GM18870 (cell line): ENCODE results near the gene RAB8A.
"Not testable (repeated sequence)": the region's sequence is repeated elsewhere in the genome, so short reads cannot be mapped to it uniquely, and the experiment has no call there.

Source experiments
- ATAC-seq: cut with Tn5 transposase; IDR thresholded peaks from one replicate; pipeline ENCODE4 v1.9.1; 2021; ENCODE audit warnings: moderate library complexity; ENCODE audit not compliant: unreplicated experiment

Gene RAB8A

DNA sequence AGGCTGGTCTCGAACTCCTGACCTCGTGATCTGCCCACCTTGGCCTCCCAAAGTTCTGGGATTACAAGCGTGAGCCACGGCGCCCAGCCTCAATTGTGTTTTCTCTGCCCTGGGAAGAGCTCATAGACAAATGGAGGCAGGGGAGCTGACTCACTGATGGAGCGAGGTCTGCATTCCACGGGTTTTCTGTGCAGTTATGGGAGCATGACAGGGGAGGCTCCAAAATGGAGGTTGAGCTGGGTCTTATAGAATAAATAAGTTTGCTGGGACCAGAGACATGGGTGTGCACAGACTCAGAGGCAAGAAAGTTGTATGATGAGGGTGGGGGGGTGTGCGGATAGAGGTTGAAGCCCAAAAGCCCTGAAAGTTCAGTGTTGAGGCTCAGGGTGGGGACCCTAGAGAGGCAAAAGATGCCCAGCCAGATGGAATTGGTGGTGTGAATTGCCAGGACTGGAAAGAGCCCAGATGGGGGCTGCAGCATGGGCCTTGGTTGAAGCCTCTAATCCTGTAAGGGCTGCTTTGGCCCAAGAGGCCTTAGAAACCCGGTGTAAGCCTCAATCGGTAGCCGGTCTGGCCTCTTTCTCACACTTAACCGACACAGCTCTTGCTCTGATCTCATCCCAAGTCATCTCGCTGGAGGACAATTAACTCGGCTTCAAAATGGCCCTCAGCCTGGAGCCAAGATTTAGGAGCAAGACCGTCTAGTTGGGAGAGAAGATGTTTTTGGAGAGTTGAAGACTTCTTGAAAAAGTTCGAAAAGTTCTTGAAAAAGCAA lies 33.5 kb upstream of the RAB8A start:
- ATAC-seq, result no peak

- ATAC-seq, result peak; percentile 54
Measured at GRCh38 chr19:16078759-16079707, 32.7 kb upstream of the RAB8A start.

DNA sequence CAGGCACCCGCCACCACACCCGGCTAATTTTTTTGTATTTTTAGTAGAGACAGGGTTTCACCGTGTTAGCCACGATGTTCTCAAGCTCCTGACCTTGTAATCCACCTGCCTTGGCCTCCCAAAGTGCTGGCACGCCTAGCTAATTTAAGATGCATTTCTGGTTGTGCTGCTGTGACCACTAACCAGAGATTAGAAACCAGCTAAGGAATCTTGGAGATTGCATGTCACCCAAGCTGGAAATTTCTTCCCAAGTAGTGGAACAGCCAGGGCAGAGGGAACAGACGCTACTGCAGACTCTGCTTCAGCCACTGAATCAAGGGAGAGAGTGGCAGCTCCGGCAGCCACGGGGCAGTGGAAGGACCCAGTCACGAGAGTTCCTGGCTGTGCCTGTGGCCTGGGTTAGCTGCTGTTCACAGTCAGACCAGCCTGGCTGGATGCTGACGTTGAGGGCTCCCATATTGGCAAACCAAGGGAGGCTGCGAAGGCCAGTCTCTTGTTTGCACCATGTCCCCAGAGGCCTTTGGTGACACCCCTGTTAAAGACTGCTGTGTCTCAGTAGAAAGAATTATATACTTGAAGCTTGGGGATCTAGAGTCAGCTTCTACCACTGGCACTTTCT lies 27.5 kb upstream of the RAB8A start:
- ATAC-seq, result no peak

DNA sequence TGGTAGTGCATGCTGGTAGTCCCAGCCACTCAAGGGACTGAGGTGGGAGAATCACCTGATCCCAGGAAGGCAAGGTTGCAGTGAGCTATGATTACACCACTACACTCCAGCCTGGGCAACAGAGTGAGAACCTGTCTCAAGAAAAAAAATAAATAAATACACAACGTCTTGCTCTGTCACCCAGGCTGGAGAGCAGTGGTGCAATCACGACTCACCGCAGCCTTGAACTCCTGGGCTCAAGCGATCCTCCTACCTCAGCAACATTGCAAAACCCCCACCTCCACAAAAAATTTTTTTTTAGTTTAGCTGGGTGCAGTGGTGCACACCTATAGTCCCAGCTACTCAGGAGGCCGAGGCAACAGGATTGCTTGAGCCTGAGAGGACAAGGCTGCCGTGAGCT lies 26.6 kb upstream of the RAB8A start:
- ATAC-seq, result no peak

DNA sequence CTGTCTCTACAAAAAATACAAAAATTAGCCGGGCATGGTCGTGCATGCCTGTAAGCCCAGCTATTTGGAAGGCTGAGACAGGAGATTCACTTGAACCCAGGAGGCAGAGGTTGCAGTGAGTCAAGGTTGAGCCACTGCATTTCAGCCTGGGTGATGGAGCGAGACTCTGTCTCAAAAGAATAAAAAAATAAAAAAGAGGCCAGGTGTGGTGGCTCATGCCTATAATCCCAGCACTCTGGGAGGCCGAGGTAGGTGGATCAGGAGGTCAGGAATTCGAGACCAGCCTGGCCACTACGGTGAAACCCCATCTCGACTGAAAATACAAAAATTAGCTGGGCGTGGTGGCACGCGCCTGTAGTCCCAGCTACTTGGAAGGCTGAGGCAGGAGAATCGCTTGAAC lies 24.3 kb upstream of the RAB8A start:
- ATAC-seq, result not testable (repeated sequence)

DNA sequence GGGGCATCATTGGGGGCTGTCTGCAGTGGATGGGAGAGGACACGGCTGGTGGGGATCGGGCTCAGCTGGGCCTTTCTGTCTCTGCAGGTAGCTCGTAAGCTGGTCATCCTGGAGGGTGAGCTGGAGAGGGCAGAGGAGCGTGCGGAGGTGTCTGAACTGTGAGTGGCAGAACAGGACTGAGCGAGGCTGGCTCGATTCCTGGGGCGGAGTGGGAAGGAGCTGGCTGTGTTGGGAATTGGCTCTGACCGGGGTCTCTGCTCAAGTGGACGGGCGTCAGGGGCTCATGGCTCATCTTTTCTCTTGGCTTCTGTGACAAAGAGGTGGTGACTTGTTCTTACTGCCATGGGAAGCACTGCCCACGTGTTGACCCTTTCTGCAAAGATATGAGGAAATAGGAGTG lies 23.7 kb upstream of the RAB8A start:
- ATAC-seq, result no peak

- no peak for ATAC-seq
Measured at GRCh38 chr19:16088351-16089009, 23.2 kb upstream of the RAB8A start.

GRCh38 chr19:16089010-16089846 lies 22.5 kb upstream of the RAB8A start:
- no peak for ATAC-seq

DNA sequence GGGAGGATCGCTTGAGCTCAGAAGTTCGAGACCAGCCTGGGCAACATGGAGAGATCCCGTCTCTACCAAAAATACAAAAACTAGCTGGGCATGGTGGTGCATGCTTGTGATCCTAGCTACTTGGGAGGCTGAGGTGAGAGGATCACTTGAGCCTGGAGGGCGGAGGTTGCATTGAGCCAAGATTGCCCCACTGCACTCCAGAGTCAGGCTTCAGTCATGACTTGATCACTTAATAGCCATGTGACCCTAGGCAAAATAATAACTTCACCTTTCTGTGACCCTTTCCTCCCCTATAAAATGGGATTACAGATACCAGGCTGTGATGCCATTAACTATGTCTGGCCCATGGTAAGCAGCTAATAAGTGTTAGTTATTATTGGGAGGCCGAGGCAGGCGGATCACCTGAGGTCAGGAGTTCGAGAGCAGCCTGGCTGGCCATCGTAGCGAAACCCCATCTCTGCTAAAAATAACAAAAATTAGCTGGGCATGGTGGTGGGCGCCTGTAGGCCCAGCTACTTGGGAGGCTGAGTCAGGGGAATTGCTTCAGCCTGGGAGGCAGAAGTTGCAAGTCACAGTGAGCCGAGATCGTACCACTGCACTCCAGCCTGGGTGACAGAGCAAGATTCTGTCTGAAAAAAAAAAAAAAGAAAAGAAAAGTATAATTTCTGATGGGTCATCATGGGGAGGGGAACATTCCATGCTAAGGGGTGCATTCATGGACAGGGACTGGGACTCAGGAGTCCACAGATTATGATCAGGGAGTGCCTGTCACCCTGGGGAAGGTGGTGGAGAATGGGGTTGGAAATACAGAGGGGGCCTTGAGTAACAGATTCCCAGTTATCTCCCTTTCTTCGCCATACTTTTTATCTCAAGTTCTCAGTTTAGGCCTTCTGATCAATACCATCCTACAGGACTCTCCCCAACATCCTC lies 19.9 kb upstream of the RAB8A start:
- ATAC-seq, result no peak

GRCh38 chr19:16094360-16095070 lies 17.2 kb upstream of the RAB8A start:
- ATAC-seq, result no peak

DNA sequence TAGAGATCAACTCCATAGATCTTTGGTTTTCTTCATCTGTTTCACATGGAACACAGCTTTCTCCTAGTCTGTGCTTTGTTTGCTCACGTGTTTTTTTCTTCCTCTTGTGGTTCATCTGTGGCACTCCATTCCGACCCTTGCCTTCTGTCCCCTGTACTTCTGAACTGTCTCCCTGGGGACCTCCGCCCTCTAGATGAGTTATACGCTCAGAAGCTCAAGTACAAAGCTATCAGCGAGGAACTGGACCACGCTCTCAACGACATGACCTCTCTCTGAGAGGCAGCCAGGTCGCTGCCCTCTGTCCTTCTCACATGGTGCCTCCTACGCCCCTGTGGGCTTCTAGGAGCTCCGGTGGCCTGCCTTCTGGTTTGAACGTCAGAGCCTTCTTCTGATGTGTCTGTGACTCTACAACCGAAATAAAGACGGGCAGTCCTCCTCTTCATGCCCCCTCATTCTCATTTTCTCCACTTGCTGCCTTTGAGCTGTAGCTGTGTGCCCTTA lies 16.6 kb upstream of the RAB8A start:
- ATAC-seq, result no peak

- no peak for ATAC-seq
Measured at GRCh38 chr19:16096280-16096855, 15.3 kb upstream of the RAB8A start.

- ATAC-seq, result no peak
Measured at GRCh38 chr19:16098416-16098768, 13.3 kb upstream of the RAB8A start.

- no peak for ATAC-seq
Measured at GRCh38 chr19:16098821-16099220, 12.9 kb upstream of the RAB8A start.

DNA sequence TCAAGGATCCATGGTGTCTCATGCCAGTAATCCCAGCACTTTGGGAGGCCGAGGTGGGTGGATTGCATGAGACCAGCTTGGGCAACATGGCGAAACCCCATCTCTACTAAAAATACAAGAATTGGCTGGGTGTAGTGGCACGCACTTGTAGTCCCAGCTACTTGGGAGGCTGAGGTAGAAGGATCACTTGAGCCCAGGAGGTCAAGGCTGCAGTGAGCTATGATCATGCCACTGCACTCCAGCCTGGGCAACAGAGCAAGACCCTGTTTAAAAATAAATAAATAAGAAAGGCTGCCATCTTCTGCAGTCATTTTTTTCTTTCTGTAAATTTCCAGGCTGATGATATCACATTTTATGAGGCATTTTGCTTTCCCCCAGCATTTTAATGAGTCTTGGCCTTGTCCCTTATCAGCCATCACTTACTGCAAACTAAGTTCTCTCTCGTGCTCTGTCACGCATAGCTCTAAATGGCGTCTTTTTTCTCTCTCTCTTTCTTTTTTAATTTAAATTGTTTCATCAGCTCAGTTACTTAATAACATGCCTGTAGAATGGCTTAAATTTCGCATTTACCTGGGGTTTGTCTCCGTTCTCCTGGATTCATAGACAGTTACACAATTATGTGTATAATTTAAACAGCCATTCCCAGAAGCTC lies 12.2 kb upstream of the RAB8A start:
- not testable (repeated sequence) for ATAC-seq

DNA sequence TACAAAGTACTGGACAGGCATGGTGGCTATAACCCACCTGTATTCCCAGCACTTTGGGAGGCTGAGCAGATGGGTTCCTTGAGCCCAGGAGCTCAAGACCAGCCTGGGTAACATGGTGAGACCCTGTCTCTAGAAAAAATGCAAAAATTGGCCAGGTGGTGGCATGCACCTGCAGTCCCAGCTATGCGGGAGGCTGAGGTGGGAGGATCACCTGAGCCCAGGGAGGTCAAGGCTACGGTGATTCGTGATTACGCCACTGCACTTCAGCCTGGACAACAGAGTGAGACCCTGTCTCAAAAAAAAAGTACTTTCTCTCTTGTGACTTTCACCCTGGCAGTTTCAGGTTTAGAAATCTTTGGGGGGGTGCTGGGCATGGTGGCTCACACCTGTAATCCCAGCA lies 11.2 kb upstream of the RAB8A start:
- no peak for ATAC-seq

DNA sequence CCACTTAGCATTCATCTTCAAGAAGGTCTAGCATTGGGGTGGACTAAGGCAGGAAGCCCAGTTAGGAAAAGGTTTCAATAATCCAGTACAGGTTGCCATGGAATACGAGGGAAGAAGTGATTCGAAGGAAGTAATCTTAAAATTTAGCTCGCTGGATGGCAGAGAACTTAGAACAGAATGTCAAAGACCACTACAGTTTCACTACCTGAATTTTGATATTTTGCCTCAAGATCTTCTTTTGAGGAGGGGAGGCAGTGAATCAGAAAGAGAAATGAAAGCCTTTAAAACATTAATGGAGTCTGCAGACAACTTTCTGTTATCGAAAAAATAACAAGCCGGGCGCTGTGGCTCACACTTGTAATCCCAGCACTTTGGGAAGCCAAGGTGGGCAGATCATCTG lies 7.0 kb upstream of the RAB8A start:
- no peak for ATAC-seq

DNA sequence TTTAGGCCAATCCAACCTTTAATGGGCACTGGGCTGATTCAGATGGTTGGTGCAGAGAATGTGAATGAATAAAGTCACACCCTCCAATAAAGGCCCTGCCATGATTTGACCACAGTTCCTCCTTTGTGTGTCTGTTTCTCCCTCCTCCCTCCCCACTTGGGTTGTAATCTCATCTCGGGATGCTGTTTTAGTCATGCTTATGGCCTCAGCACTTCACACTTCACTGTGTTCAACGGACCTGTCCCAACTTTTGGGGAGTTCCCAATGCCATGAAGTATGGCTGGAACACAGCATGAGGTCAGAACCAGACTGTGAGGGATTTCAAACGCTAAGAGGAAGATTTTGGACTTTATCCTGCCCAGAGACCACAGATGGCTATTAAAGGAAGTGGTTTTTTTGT lies 5.6 kb upstream of the RAB8A start:
- no peak for ATAC-seq
